GM12878 (cell line): ENCODE results near the gene PLCB4.

Source experiments
- IRF4 ChIP-seq: IDR thresholded peaks from 2 replicates; pipeline ENCODE4 v1.6.1; 2011; ENCODE audit warnings: low read depth, low read length
- RAD21 ChIP-seq: IDR thresholded peaks from 2 replicates; pipeline ENCODE4 v1.6.1; 2011; ENCODE audit warnings: mild to moderate bottlenecking, low read depth, low read length, moderate library complexity; ENCODE audit not compliant: insufficient read depth
- TF ChIP-seq, protein P1 (sequence below): IDR thresholded peaks from 2 replicates; pipeline ENCODE4 v1.6.1; 2011; ENCODE audit warnings: low read depth, low read length, improper control_type of control experiment, borderline replicate concordance

DNA sequence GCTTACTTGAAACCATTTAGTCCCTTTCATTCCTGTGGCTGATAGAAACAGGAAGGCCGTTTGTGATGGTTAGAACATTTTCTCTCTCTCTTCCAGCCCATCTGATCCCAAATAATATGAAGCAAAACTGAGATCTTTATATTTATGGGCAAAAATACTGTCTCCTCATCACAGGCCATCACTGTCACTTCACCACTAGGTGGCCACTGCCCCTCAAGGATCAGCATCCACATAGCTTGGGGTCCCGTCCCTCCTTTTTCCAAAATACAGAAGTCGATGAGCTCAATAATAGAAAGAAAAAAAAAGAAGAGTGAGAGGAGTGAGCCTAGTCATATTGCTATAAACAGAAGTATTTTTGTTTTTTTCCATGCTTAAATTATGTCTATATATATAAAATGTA is 399.1 kb downstream of the PLCB4 start:
- TF ChIP-seq, protein P1, sequence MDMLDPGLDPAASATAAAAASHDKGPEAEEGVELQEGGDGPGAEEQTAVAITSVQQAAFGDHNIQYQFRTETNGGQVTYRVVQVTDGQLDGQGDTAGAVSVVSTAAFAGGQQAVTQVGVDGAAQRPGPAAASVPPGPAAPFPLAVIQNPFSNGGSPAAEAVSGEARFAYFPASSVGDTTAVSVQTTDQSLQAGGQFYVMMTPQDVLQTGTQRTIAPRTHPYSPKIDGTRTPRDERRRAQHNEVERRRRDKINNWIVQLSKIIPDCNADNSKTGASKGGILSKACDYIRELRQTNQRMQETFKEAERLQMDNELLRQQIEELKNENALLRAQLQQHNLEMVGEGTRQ, result no peak
- TF ChIP-seq RAD21 (peak; percentile 46), IRF4 (no peak)
